GM15510 (cell line): Measurements from ENCODE around the gene ATL2.

Experiments used
- POLR2A ChIP-seq: IDR thresholded peaks from 3 replicates; pipeline ENCODE4 v1.6.1; 2011; ENCODE audit warnings: borderline replicate concordance; ENCODE audit not compliant: insufficient read length; ENCODE audit errors: extremely low read depth

ATL2 gene

DNA sequence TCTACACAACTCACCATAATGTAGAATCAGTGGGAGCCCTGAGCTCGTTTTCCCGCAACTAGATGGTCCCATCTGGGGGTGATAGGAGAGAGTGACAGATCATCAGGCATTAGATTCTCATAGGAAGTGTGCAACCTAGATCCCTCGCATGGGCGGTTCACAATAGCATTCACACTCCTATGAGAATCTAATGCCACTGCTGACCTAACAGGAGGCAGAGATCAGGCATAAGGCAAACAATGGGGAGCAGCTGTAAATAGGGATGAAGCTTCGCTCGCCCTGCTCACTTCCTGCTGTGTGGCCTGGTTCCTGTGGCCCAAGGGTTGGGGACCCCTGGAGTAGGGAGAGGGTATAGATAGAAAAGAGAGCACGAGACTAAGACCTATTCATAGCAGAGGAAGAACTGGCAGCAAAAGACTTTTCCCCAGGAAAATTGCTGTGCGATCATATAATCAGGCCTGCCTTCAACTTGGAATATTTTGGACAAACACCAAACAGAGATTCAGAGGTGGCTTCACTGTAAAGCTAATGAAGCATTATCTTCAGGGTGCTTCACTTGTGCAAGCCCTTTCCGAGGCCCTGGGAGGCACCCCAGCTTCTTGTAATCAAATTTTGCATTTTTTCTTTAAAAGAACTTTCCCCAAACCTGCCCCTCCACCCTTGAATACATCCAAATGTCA, 29.0 kb upstream of the ATL2 start:
- no peak for TF ChIP-seq POLR2A

DNA sequence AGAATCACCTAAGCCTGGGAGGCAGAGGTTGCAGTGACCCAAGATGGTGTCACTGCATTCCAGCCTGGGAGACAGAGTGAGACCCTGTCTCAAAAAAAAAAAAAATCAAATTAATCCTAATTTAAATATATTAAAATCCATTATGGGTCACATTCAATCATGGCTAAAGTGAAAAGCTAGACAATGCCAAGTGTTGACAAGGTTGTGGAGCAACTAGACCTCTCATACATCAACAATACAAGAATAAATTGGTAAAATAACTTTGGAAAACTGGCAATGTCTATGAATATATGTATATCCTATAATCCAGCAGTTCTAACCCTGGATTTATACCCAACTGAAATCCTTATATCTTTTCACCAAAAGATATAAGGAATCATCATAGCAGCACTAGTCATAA, 23.4 kb upstream of the ATL2 start:
- TF ChIP-seq POLR2A, result no peak

DNA sequence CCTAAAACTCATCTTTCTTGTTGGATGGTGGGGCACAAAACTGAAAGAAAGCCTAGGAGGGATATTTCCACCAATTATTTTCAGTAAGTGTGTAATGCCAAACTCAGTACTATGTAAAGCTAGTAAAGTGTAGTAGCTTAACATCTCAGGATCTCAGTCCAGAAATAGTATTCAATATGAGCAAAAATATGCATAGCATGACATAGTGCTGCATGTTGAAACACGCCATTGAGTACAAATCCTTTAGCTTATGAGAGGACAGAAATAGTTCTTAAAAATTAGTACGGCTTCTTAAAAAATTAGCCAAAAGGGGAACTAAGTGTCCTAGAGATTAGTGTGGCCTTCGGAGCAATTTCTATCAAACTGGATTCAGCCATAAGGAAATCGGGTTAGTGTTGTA, 21.7 kb upstream of the ATL2 start:
- TF ChIP-seq POLR2A, result no peak

DNA sequence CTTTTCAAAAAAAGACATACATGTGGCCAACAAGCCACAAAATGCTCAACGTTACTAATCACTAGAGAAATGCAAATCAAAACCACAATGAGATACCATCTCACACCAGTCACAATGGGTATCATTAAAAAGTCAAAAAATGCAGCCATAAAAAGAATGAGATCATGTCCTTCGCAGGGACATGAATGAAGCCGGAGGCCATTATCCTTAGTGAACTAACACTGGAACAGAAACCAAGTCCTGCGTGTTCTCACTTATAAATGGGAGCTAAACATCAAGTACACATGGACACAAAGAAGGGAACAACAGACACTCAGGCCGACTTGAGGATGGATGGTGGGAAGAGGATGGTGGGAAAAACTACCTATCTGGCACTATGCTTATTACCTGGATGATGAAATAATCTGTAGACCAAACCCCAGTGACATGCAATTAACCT, 17.8 kb upstream of the ATL2 start:
- TF ChIP-seq POLR2A, result no peak

DNA sequence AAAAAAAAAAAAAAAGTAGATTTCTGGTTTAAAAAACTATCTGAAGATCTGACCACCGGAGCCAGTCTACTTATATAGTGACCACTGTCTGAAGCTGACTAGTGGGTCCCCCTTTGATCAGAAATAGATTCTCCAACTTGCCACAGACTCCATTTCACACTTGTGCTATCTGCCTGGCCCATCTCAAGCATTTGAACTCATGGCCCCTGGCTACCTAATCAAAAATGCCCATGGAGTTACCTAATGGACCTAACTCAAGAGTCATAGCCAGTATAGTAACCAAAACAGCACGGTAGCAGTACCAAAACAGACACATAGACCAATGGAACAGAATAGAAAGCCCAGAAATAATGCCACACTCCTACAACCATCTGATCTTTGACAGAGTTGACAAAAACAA, 17.0 kb upstream of the ATL2 start:
- TF ChIP-seq POLR2A, result no peak

DNA sequence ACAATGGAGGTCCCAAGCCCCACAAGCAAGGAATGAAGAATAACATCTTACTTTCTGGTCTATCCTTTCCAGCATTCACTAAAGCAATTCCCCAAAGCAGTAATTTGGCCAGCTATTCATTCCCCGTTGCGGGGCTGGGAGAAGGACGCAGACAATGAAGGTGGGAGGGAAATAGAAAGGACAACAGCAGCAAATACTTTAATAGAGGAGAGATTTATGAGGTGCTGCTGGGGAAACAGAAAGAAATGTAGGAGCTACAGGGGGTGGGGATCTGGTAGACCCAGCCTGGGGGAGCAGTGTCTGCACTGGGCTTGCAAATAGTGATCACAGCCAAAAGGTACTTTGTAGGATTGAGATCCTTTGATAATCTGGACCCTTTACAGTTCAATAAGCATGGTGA, 13.9 kb upstream of the ATL2 start:
- TF ChIP-seq POLR2A, result no peak

DNA sequence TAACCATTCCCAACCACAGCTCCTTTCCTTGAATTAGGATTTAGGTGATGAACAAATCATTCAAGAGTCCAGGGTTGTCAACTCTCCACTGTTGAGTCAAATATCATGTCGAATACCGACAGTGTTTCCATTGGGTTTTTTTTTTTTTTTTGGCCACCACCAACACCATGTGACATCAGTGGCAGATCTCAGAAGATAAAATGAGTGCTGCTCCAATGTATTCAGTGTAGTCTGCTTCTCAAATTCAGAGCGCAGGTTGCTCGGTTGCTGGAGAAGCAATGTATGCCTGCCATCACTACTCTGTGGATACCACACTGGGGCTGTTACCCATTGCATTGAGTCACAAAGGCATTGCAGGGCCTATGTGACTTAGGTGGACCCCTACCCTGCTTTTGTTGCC, 10.8 kb upstream of the ATL2 start:
- no peak for TF ChIP-seq POLR2A

DNA sequence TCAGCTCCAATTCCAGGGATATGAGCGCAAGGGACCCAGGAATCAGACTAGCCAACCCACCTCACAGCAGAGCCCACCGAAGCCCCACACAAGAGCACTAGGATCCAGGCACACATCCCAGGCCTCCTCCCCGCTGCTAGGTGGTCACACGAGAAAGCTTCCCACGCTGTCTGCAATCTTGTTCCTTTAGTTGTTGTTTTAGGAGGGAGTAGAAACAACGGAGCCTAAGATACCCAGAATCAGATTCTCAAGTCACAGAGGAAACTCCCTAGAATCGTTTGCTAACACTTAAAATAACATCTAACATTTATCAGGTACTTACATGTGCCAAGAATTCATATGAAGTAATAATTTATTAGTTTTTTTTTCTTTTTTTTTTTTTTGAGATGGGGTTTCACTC, 9.7 kb upstream of the ATL2 start:
- TF ChIP-seq POLR2A, result no peak

DNA sequence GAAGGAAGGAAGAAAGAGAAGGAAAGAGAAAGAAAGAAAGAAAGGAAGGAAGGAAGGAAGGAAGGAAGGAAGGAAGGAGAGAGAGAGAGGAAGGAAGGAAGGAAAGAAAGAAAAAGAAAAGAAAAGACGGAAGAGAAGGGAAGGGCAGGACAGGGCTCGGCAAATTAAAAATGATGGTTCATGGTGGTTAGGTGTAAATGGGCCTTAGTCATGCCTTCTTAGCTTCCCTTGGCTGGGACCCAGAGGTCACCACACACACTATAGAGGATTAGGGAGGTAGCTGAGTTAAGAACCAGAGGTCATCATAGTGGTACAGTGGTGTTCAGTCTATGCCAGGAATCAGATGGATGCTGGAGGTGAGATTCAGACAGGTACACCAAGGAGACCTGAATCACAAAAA, 9.3 kb upstream of the ATL2 start:
- TF ChIP-seq POLR2A, result no peak

DNA sequence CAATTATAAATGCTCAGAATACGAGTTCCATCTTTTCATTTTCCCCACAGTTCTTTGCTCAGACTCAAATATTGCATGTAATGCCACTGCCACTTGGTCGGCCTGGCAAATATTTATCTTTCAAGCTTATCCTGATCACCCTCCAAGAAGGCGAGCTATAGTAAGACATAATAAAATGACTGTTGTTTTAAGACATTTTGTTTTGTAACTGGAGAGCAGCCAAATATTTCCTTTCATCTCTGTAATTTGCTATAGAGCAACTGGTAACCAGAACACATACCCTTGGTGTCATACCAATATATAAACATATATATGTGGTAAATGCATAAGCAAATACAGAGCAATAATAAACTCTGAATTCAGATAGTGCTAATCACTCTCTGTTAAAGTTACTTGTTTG, 7.3 kb upstream of the ATL2 start:
- no peak for TF ChIP-seq POLR2A

DNA sequence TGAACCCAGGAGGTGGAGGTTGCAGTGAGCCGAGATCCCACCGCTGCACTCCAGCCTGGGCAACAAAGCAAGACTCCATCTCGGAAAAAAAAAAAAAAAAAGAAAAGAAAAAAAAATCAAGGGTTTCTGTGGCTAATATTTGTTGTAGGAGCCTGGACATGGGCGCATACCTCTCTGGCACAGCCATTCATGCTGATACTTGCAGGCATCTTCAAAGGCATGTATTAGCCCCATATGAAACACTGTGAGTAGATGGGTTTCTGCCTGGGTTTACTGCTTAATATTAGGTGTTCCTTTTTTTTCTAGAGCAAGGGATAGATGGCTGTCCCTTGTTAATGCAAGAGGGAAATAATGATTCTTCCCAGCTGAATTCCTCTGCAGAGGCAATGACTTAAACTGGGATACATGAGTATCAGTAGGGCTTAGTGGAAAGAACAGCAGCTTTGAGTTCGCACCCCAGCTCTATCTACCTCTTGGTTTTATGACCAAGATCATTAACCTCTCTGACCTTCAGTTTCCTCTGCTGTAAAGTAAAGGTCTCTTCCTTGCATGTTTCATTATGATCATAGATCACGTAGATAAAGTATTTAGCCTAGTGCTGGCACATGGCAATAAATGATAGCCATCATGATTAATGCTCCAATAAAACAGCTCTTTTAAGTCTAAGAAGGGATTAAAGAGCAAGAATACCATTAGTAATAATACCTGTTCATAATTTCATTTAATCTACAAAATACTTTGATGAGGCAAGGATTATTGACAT, 4.5 kb upstream of the ATL2 start:
- TF ChIP-seq POLR2A, result no peak

DNA sequence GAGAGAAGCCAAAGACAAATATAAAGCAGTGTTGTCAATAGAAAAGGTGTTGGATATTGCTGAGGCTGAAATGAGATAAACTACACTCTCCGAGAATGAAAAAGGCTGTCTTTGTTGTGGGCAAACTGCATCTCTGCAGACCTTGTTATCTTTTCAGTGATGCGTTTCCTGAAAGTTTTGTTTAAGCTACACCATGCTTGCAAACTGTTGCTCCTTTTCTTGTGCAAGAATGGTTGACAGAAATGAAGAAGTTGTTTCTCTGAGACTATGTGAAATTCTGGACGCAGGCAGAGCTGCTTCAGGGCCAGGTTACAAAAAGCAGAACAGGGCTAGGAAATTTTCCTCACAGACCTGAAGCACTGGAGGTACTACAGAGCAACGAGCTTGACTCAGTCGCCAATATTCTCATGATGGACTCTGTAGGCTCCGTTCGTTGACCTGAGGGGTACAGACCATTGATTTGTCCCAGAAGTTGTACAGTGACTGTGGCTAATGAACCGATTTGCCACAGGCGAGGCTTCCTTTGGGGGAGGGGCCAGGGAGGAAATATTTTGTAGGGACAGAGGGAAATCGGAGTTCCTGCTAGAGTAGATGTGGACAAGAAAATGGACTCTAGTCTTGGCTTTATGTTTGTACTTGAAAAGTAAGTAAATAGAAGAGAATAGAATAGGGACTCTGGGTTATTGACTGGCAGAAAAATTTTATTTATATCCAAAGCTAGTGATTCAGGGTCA, 3.5 kb upstream of the ATL2 start:
- TF ChIP-seq POLR2A, result no peak

DNA sequence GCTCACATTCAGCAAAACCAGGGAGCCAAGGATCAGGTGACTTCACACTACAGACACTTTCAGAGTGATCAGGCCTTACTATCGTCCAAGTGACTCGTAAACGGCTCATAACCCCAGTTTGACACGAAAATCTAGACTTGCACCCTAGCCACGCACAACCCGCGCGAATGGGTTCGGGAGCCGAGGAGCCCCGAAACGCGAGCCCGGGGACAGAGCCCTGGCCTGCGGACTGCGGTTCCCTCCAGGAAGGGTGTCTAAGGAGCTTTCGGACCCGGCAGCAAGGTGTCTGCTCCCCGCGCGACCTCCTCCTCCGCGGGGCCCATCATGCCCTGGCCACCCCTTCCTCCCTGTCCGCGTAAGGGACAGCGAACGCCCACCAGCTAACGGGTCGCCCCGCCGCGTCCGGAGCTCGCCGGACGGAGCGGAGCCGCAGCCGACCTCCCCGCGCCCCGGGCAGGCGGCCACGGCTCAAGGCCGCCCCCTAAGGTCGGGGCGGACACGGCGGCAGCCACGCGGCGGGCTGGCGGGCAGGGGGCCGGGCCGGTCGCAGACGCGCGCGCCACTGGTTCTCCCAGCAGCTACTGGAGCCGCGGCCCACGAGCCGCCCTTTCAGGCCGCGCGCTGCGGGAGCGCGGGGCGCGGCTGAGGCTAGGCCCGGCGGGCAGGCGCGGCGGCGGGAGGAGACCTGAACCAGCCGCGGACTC, 575 bp downstream of the ATL2 start:
- TF ChIP-seq POLR2A, result no peak

DNA sequence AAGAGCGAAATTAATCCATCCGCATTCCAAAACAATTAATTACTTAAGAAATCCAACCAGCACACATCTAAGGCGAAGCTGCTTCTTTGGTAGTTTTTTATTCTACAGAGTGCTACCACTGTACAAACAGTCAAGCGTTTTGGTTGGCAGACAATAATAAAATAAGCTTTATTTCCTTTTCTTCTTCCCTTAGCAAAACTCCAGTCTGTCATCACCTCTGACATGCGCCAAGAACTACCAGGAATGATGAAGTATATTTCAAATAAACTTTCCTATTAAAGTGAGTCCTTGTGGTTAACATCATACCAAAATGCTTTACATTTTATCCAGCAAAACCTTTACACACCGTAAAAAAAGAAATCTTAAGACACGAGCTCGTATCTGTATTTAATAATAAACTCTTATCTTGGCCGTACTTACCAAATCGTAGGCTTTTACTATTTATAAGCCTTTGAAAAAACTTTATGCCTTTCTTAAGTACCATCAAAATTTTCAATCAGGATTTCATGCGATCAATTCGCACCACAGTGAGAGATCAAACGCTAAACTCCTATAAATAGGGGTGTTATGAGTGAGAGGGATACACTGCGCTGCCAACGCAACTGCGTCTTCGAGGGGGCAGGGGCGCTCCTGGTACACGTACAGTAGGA, 1.3 kb downstream of the ATL2 start:
- TF ChIP-seq POLR2A, result no peak
